GM19025 (cell line): ENCODE measurements around the gene RILPL2.
"Not testable (repeated sequence)": the region's sequence is repeated elsewhere in the genome, so short reads cannot be mapped to it uniquely, and the experiment has no call there.

Experiments used
- ATAC-seq: cut with Tn5 transposase; IDR thresholded peaks from one replicate; pipeline ENCODE4 v1.9.1; 2021; ENCODE audit warnings: mild to moderate bottlenecking, low read depth, moderate library complexity; ENCODE audit not compliant: unreplicated experiment

The RILPL2 gene

DNA sequence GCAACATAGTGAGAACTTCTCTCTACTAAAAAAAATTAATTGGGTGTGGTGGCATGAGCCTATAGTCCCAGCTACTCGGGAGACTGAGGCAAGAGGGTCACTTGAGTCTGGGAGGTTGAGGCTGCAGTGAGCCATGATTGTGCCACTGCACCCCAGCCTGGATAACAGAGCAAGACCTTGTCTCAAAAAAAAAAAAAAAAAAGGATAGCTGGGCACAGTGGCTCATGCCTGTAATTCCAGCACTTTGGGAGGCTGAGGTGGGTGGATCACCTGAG lies 15.7 kb upstream of the RILPL2 start:
- ATAC-seq: not testable (repeated sequence)

DNA sequence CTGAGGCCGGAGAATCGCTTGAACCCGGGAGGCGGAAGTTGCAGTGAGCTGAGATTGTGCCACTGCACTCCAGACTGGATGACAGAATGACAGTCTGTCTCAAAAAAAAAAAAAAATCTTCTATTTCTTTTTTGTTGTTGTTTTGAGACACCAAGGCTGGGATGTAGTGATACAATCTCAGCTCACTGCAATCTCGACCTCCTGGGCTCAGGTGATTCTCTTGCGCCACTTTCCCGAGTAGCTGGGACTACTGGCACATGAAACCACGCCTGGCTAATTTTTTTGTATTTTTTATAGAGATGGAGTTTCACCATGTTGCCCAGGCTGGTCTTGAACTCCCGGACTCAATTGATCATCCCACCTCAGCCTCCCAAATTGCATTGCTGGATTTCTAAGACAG lies 14.2 kb upstream of the RILPL2 start:
- no peak for ATAC-seq

DNA sequence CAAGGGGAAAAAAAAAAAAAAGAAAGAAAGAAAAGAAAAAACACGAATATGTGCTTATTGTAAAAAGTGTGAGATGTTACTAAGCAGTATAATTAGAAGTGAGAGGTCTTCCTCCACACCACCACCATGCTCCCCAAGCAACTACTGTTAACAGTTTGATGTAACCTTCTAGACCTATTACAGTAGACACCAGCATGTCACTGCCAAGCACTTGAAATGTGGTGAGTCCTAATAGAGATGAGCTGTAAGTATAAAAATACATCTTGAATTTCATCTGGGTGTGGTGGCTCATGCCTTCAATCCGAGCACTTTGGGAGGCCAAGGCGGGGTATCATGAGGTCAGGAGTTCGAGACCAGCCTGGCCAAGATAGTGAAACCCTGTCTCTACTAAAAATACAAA lies 13.4 kb upstream of the RILPL2 start:
- ATAC-seq: no peak

DNA sequence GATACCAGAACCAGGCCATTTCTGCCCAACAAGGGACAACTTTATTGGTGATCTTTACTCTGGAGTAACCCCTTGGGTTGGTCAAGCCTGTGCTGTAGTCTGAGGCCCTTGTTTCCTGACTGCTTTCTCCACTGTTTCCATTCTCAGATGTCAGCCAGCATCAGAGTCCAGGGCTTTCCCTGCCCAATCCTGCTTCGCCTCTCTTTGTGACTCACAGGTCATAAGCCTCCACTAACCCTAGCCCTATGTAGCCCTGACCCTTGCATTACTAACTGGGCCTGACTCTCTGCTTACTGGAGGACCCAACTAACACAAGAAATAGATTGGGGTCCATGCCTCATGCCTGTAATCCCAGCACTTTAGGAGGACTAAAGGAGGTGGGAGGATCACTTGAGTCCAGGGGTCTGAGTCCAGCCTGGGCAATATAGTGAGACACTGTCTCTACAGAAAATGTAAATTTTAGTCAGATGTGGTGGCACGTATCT lies 12.8 kb upstream of the RILPL2 start:
- no peak for ATAC-seq

DNA sequence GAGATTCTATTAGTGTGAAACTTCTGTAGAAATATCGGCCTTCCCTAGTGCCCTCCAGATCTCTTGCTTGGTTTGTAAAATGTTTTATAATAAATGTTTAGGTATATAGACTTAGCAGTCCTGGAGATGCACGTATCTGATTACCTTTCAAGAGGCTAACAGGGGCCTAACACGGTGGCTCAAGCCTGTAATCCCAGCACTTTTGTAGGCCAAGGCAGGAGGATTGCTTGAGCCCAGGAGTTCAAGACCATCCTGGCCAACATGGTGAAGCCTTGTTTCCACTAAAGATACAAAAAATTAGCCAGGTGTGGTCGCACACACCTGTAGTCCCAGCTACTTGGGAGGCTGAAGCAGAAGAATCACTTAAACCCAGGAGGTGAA lies 9.8 kb upstream of the RILPL2 start:
- ATAC-seq: no peak

DNA sequence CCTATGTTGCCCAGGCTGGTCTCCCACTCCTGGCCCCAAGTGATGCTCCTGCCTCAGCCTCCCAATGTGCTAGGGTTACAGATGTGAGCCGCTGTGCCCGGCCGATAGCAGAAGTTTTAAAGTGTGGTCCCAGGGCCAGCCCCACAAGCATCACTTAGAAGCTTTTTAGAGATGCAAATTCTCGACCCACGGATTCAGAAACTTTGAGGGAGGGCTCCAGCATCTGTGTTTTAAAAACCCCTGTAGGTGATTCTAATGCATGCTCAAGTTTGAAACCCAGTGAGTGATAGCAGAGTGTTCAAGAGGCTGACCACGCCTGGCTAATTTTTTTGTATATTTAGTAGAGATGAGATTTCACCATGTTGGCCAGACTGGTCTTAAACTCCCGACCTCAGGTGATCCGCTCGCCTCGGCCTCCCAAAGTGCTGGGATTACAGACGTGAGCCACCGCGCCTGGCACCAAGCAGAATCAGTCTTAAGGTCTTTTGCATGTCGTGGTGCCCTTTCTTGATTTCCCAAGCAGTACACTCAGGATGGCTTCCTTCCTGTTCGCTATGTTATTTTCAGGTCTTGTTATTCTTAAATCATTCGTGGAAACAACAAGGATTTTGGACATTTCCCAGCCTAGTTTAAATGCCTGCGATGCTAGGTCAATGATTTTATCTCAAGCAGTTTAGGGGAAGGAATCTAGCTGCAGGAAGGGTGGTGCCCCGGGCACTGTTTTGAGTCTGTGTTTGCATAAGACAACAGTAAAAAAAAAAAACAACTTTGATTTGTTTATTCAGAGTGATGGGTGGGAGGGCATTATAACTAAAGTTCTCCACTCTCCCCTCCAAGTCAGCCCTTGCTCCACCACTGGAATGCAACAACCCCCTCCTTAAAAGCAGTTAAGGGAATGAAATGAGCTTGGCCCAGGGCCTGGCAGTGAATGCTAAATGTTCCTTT lies 9.2 kb upstream of the RILPL2 start:
- ATAC-seq: no peak

DNA sequence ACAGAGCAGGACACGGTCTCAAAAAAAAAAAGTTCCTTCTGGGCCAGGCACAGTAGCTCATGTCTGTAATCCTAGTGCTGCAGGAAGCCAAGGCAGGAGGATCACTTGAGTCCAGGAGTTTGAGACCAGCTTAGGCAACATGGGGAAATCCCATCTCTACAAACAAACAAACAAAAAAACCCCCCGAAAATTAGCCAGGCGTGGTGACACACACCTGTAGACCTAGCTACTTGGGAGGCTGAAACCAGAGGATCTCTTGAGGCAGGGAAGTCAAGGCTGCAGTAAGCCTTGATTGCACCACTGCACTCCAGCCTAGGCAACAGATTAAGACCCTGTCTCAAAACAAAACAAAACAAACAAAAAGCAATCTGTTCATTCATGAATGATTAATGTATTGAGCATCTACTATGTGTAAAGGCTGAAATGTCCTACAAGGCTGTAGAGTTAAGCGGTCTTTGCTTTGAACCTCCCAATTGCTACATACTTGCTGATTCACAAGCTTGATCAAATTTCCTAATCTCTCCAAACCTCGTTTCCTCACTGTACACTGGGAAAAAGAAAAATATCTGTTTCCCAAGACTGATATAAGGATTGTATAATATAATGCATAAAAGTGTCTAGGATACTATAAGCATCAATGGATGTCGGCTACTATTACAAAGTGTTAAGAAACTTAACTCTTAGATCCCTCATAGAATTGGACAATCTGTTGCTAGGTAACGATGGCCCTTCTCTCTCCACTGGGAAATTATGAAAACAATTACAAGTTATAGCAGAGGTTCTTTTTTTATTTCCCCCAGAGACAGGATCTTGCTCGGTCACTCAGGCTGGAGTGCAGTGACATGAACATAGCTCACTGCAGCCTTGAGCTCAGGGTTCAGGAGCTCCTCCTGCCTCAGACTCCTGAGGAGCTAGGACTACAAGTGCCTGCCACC lies 7.9 kb upstream of the RILPL2 start:
- no peak for ATAC-seq

DNA sequence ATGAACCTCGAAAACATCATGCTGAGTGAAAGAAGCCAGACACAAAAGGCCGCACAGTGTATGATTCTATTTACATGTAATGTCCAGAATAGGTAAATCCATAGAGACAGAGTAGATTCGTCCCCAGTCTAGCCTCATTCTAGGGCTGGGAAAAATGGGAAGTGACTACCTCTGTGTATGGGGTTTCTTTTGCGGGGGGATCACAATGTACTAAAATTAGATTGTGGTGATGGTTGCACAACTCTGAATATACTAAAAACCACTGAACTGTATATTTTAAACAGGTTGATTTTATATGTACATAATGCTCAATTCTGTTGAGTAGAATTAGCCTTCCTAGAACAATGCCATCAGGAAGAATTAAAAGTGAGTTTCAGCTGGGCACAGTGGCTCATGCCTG lies 6.3 kb upstream of the RILPL2 start:
- no peak for ATAC-seq

DNA sequence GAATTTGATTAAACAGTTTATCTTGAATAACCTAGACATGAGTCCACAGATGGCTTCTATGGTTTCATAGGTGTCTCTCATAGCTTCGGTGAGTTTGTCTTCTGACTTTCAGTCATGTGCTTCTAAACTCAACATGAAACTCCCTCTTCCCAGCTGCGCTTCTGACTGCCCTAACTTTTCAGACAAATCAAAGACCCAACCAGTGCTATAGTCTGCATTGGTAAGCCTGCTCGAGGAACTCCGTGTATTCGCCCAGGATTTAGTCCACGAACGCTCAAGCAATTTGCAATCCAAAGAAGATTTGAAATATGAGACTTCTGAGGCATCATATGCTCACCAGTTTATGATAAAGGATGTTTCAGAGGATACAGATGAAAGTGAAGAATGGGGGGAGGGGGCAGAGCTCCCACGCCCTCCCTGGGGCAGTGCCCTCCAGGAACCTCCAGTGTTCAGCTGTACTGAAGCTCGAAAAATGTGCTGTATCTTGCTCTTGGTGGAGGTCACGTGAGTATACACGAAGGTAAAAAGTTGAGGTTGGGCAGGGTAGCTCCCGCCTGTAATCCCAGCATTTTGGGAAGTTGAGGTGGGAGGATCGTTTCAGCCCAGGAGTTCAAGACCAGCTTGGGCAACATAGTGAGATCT lies 5.2 kb upstream of the RILPL2 start:
- no peak for ATAC-seq

DNA sequence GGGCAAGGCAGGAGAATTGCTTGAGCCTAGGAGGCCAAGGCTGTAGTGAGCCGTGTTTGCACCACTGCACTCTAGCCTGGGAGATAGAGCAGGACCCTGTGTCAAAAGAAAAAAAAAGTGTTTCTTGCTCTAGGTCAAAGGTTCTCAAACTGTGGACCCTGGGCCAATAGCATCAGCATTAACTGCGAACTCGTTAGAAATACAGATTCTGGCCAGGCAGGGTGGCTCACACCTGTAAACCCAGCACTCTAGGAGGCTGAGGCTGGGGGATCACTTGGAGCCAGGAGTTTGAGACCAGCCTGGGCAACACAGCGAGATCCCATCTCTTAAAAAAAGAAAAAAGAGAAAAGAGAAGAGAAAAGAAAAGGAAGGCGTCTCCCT lies 858 bp downstream of the RILPL2 start:
- no peak for ATAC-seq

DNA sequence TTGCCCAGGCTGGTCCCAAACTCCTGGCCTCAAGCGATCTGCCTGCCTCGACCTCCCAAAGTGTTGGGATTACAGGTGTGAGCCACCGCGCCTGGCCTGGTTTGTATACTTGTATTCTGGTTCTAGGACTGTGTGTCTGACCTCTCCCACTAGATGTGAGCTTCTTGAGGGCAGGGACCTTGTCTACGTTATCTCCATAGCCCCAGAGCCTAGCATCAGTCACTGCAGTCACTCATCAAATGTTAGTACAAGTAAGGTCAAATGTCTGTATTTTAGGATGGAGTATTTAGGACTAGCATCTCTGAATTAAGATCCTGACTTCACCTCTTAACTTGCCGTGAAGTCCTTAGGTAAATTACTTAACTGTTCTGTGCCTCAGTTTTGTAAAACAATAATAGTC lies 2.9 kb downstream of the RILPL2 start:
- no peak for ATAC-seq

DNA sequence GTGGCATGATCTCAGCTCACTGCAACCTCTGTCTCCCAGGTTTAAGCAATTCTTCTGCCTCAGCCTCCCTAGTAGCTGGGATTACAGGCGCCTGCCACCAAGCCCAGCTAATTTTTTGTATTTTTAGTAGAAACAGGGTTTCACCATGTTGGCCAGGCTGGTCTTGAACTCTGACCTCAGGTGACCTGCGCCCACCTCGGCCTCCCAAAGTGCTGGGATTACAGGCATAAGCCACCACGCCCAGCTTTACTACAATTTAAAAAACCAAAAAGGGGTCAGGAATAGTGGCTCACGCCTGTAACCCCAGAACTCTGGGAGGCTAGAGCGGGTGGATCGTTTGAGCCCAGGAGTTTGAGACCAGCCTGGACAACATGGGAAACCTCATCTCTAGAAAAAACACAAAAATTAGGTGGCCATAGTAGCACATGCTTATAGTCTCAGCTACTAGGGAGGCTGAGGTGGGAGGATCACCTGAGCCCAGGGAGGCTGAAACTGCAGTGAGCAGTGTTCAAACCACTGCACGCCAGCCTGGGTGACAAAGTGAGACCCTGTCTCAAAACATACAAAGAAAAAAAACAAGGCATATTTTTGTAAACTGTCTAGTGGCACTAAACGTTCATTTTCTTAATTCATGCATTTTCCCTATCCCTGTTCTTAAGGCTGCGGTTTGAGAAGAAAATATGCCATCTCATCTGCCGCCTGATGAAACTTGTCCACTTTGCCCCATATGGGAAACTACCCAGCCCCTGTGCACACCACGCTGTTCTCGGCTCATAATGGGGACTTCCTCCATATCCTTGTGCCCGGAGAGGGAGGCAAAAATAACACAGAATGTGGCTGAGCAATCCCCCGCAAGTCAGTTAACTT lies 4.3 kb downstream of the RILPL2 start:
- ATAC-seq: not testable (repeated sequence)

DNA sequence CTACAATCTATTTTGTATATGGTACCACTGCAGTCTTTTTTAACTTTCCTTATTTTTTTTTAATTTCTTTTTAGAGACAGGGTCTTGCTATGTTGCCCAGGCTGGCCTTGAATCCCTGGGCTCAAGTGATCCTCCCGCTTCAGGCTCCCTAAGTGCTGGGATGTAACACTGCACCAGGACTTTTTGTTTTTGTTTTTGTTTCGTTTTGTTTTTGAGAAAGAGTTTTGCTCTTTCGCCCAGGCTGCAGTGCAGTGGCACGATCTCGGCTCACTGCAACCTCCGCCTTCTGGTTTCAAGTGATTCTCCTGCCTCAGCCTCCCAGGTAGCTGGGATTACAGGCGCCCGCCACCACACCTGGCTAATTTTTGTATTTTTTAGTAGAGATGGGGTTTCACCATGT lies 7.4 kb downstream of the RILPL2 start:
- ATAC-seq: not testable (repeated sequence)

DNA sequence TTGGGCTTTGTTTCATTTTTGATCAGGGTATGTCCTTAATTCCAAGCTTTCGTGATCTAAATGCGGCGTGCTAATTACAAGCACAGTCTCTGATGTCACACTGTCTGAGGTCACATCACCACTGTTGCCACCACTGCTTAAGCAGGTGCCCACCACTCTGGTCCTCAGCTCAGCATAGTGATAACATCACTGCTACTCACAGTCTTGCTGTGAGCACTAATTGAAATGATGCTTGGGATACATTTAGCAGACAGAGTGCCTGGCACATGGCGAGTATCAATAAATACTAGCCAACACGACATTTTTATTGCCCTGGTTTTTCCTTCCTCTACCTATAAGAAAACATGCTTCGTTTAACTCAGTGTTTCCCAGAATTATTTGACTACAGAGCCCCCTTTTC lies 7.9 kb downstream of the RILPL2 start:
- ATAC-seq: no peak

DNA sequence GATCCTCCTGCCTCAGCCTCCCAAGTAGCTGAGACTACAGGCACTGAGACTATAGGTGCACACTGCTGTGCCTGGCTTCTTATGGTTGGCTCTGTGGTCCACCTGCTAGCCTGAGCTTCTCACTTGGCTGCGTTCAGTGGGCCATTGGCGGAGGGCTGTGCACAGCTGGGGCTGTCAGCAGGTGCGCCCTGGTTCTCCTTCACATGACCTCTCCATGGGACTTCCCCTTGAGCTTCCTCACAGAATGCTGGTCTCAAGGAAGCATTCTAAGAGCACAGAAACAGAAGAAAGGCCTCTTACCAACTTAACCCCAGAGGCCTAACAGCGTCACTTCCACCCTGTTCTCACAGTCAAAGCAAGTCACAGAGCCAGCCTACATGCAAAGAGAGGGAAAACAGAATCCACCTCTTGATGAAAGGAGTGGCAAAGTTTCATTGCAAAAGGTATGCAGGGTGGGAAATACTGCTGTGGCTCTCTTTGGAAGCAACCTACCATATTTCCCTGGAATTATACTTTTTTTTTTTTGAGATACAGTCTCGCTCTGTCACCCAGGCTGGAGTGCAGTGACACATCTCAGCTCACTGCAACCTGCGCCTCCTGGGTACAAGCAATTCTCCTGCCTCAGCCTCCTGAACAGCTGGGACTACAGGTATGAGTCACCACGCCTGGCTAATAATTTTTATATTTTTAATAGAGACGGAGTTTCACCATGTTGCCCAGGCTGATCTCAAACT lies 9.3 kb downstream of the RILPL2 start:
- peak; percentile 90 for ATAC-seq

DNA sequence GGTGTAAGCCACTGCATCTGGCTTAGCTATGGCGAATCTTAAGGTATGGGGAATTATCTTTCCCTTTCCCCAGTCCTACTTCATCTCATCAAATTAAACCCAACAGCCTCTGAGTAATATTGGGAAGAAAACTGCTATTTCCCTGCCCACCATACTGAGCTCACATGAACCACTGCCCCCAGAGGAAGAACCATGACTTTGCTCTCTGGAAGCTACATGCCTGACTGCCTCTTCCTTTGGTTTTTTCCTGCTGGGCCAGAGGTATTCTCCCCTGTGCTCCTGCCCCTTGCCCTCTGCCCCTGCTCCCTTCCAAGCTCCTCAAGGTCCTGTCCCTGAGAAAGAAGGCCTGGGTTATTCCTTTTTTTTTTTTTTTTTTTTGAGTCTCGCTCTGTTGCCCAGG lies 15.2 kb downstream of the RILPL2 start:
- ATAC-seq: no peak

DNA sequence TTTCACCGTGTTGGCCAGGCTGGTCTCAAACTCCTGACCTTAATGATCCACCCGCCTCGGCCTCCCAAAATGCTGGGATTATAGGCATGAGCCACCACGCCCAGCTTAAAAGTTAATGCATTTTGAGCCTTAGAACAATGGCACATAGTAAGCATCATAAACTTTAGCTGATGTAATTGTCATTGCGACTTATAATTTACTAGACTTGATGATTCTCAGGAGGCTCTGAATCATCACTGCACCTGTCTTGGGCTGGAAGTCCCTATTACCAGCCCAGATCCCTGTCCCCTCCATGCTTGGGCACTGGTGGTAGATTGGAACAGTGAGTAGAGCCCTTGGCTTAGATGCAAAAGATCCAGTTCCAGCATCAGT lies 26.5 kb downstream of the RILPL2 start:
- ATAC-seq: no peak

DNA sequence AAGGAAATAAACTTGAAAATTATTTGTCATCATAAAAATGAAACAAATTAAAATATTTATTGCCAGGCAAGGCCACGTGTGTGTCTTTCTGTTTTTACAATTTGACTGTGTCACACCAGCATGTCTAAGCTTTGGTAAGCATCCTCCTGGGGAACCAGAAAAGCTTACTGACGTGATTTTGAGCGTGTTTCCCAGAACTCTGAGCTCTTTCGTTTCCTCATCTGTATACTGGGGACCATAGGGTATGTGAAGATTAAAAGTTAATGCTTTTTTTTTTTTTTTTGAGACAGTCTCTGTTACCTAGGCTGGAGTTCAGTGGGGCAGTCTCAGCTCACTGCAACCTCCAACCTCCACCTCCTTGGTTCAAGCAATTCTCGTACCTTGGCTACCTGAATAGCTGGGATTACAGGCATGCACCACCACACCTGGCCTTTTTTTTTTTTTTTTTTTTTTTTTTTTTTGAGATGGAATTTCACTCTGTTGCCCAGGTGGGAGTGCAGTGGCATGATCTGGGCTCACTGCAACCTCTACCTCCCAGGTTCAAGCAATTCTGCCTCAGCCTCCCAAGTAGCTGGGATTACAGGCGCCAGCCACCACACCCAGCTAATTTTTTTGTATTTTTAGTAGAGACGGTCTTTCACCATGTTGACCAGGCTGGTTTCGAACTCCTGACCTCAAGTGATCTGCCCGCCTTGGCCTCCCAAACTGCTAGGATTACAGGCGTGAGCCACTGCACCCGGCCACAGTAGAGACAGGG lies 27.0 kb downstream of the RILPL2 start:
- not testable (repeated sequence) for ATAC-seq

DNA sequence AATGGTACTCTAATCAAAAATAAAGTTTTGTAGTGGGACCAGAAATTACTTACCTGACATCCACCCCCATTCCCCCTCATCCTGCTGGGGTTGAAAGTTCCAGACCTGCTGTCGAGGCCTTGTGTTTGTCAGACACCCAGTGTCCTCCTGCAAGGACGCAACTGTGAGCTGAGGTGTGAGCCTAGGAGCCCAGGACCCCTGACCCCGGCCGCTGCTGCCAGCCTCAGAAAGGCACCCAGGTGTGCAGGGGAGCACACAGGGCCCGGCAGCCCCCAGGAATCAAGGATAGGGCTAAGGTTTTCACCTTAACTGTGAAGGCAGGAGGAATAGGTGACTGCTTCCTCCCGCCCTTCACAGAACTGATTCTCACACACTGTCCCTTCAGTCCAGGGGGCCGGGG lies 27.9 kb downstream of the RILPL2 start:
- not testable (repeated sequence) for ATAC-seq
